DND-41 (cell line): ENCODE results near the gene CYP27A1.

Experiments
- EZH2 ChIP-seq: IDR thresholded peaks from 3 replicates; pipeline ENCODE4 v1.6.1; 2012; ENCODE audit warnings: borderline replicate concordance, low read depth, mild to moderate bottlenecking, moderate library complexity, low read length, inconsistent platforms; ENCODE audit not compliant: severe bottlenecking
- TF ChIP-seq, protein P1 (sequence below): IDR thresholded peaks from 2 replicates; pipeline ENCODE4 v1.5.1; 2012; ENCODE audit warnings: borderline replicate concordance, low read length, moderate library complexity, mild to moderate bottlenecking; ENCODE audit not compliant: poor library complexity, severe bottlenecking; ENCODE audit errors: extremely low read depth

DNA sequence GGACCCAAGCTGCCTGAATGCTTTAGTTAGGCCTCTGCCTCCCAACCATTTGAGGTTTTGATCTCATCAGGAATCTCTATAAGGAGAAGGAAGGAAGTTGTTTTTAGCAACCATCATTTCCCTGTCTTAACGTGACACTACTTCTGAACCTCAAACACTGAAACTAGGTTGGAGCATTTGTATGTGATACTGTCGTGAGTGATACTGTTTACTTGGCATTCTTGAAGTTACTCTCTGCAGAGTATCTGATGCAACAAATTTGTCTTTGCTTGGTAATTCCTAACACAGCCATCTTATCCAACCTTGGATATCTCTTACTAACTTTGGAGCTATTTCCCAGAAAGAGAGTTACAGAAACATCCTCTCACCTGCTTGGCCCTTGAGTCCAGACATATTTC, 49.2 kb upstream of the CYP27A1 start:
- TF ChIP-seq EZH2: no peak
- TF ChIP-seq, protein P1, sequence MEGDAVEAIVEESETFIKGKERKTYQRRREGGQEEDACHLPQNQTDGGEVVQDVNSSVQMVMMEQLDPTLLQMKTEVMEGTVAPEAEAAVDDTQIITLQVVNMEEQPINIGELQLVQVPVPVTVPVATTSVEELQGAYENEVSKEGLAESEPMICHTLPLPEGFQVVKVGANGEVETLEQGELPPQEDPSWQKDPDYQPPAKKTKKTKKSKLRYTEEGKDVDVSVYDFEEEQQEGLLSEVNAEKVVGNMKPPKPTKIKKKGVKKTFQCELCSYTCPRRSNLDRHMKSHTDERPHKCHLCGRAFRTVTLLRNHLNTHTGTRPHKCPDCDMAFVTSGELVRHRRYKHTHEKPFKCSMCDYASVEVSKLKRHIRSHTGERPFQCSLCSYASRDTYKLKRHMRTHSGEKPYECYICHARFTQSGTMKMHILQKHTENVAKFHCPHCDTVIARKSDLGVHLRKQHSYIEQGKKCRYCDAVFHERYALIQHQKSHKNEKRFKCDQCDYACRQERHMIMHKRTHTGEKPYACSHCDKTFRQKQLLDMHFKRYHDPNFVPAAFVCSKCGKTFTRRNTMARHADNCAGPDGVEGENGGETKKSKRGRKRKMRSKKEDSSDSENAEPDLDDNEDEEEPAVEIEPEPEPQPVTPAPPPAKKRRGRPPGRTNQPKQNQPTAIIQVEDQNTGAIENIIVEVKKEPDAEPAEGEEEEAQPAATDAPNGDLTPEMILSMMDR: no peak
